ENCODE results near the gene UBE2E2. TPM values are rescaled to one million over a fixed set of nuclear protein-coding genes. Genes with fewer than 3 reads are reported as not detected.

UBE2E2 gene
- polyA plus RNA-seq, 4 donors: 46.7 to 78.8 (median 65.9) TPM

DNA sequence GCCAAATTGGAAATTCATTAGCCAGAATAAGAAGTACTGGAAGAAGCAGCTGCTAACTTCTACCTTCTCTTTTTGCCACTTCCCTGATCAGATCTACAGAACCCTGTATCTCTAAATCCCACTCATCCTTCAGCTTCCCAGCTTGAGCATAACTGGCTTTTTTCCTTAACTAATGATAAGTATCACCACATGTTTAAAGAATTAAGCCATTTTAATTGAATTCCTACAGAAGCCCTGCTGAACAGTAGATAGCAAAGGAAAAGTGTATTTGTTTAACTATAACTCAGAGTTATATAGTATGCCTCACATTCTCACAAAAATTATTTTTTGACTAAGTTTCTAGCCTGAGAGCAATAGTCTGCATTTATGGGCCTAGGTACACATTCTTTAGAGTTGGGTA lies 262.4 kb downstream of the UBE2E2 start:
- no peak for DNase-seq (ENCODE audit: low read depth in 4 of 4, low spot score in 3 of 4)

DNA sequence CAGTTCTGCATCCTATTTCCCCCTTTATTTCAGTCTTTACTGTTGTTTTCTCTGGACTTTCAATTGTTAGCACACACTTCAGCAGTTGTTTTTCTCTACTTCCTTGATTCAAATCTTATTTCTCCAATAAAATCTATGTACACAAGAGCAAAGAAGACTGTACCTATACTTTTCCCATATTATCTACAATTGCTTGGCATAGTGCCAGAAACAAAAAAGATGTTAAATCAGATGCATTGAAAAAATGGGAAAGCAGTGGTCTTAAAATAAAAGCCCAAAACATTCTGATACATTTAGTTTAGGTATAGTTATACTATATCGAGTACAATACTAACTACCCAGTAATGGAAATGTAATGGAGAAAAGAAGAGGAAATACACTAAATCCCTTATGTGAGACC lies 265.1 kb downstream of the UBE2E2 start:
- DNase-seq (ENCODE audit: low read depth in 4 of 4, low spot score in 3 of 4): no peak

DNA sequence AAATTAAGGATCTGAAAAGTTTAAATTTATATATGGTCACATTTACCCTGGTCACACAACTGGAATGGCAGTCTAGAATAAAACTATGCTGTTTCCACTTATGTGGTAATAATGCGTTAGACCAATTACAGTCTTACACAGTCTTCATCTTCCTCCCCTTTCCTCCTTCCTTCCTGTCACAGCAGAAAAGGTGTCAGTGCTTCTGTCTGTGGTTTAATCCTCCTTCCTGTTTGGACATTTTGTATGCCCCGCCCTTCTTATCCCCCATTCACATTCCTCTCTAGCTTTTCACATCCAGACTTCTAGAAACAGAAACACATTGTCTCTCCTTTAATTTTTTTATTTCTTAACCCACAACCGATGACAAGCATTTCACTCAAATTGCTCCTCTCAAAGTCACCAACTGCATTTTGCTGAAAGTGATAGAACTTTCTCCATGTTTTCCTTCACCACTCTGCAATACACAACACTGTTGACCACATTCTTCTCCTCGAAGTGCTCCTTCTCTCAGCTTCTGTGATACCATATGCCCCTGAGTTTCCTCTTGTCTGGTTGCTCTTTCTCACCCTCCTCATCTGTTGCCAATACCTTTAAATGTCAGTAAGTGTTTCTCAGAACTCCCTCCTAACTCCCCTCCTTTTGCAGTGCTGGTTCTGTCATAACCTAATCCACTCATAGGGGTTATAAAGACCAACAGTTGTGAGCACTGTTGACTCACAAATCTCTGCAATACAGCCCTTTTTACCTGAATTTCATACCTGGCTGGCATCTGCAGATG lies 271.6 kb downstream of the UBE2E2 start:
- no peak for DNase-seq (ENCODE audit: low read depth in 4 of 4, low spot score in 3 of 4)

DNA sequence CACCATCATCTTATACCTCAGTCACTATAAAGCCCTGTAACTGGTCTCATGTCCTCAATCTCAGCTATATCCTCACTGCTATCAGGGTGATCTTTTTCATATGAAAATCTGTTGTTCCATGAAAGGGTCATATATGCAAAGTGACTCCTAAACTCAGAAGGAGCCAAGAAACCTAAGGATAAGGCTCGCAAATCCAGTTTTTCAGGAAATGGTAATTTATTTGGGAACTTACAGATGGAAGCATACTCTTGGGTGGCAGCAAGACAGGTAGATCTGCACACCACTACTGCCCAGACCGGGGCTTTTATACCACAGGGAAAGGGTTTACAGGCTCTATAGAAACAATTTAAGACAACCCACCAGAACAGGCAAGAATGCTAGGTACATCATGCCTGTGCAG lies 272.3 kb downstream of the UBE2E2 start:
- DNase-seq (ENCODE audit: low read depth in 4 of 4, low spot score in 3 of 4): no peak

DNA sequence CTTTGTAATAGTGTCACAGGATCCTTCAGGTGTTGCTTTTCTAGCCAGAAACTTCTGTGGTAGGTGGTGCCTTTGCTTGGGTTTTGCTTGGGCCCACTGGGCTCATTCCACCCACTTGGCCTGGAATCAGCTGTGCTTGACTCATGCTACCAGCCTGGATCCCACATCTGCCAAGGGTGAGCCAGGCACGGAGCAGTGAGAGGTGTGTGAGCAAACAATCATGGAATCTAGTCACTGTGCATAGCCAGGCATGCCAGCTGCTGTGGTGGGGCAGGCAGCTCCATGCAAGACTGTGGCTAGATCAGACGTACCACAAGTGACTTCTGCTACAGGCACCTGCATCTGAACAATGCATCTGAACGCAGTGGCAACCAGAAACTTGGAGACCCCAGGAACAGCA lies 275.9 kb downstream of the UBE2E2 start:
- DNase-seq (ENCODE audit: low read depth in 4 of 4, low spot score in 3 of 4): no peak

DNA sequence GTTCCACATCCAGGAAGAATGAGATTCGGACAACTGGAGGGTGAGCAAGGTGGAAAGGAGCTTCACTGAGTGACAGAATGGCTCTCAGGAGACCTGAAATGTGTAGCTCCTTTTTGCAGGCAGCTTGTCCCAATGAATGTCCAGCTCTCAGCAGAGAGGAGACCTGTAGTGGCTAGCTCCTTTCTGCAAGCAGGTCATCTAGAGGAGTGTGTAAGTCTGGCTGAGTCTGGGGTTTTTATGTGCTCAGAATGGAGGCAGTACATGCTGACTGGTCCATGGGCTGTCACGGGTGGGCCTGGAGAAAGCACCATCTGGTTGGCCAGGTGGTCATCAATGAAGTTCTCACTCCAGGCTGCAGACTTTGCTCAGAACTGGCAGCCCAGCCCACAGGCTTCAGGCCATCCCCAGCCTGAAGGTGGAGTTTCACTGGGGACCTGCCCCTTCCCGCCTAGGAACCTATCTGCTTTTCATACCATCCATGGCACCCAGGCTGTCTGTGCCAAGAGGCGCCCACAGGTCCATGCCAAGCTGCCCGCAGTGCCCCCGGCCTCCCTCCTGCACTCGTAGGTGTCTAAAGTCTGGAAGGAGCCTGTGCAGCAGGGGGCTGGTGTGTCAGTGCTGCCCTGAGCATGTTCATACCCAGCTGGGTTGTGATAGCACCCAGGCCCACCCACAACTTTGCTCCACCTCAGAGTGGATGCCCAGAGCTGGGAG lies 276.6 kb downstream of the UBE2E2 start:
- no peak for DNase-seq (ENCODE audit: low read depth in 4 of 4, low spot score in 3 of 4)

DNA sequence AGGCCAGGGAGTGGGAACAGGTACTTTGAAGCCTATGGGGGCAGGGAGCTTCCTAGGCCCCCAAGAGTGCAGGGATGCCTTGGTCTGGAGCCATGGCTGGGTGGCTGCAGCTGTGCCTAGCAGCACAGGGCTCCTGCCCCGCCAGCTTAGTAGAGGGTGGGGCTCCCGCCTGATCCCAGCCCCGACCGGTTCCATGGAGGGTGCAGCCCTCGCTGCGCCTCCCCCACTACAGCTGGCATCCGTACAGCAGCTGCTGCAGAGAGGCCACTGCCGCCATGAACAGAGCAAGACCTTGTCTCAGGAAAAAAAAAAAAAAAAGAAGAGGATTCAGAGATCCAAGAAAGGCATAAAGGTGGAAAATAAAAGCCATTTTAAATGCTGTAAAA lies 277.2 kb downstream of the UBE2E2 start:
- DNase-seq (ENCODE audit: low read depth in 4 of 4, low spot score in 3 of 4): no peak

DNA sequence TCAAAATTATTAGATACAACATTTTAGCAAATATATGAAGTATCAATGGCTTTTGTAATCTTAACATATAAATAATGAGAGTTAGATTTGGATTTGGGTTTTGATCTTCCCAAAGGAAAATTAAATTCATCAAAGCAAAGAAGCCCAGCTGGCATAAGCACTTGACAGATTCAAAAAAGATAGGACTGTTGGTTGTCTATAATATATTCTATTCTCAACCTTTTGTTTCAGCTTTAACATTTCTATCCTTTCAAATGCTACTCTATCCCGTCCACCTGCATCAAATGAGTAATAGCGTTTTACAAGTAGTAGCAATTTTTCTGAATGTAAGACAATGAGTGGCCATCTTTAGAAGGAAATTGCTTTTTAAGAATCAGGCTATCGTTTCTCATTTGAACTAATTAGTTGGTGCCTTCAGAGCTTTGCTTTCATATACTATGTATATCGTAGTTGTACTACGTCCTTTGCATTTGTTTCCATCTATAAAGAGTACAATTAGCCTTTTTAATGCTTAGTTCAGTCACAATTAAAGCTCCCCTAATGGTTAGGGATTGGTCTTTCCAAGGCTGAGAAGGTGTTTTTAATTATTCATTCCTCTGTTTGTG lies 278.0 kb downstream of the UBE2E2 start:
- no peak for DNase-seq (ENCODE audit: low read depth in 4 of 4, low spot score in 3 of 4)

DNA sequence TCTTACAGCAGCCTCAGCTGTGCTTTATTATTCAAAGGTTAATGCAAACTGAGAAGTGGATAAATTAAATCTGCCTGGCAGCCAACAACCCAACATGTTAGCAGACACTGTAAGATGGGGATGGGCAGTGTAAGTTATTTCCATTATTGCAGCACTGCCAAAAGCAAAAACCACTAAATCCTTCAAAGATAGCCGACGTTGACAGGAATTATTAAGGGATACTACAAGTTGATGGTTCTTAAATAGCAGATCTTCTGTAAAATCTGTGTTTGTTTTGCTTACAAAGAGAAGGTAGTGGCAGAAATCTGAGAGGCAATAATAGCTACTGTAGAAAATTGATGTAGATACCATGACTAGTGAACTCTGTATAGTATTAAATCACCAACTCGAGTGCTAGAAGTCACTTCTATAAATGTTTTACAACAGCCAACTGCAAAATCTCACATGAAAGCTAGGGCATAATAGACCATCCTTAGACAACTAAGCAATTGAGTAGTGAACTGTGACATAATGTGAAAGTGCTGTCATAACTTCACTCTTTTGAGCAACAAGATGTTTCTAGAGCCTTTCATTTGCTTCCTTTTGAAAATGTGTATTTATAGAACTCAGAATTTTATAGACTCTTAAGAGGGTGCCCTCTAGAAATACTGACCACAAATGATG lies 278.6 kb downstream of the UBE2E2 start:
- no peak for DNase-seq (ENCODE audit: low read depth in 4 of 4, low spot score in 3 of 4)

DNA sequence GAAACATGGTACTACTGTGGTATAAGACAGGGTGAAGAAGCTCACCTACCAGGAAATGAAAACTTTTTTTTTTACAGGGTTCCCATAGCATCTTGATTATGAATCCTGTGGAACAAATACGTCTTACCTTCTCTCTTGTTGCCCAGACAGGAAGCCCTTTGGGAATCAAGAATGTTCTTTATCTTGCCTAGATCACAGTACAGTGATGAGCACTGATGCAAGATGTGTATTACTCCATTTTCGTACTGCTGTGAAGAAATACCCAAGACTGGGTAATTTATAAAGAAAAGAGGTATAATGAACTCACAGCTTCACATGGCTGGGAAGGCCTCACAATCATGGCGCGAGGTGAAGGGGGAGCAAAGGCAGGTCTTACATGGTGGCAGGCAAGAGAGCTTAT lies 281.3 kb downstream of the UBE2E2 start:
- DNase-seq (ENCODE audit: low read depth in 4 of 4, low spot score in 3 of 4): no peak

DNA sequence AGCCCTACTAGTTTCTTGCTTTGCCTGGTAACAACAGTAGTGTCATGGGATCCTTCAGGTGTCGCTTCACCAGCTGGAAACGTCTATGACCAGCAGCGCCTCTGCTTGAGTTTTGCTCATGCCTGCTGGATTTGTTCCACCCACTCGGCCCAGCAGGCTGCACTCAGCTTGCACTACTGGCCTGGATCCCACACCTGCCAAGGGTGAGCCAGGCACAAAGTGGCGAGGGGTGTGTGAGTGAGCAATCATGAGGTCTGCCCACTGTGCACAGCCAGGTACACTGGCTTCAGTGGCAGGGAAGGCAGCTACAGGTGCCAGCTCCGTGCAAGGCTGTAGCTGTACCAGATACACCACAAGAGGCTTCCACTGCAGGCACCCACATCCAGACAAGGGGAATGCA lies 282.8 kb downstream of the UBE2E2 start:
- DNase-seq (ENCODE audit: low read depth in 4 of 4, low spot score in 3 of 4): no peak

DNA sequence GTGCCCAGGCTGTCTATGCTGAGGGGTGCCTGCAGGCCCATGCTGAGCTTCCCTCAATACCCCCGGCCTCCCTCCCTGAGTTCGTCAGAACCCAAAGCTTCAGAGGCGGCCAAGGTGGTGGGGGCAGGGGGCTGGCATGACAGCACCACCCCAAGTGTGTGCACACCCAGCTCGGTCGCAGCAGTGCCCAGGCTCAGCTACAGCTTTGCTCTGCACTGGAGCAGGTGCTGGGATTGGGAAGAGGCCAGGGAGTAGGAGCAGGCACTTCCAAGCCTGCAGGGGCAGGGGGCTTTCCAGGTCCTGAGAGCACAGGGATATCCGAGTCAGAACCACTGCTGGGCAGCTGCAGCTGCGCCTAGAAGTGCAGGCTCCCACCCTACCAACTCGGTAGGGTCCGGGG lies 283.9 kb downstream of the UBE2E2 start:
- DNase-seq (ENCODE audit: low read depth in 4 of 4, low spot score in 3 of 4): no peak

DNA sequence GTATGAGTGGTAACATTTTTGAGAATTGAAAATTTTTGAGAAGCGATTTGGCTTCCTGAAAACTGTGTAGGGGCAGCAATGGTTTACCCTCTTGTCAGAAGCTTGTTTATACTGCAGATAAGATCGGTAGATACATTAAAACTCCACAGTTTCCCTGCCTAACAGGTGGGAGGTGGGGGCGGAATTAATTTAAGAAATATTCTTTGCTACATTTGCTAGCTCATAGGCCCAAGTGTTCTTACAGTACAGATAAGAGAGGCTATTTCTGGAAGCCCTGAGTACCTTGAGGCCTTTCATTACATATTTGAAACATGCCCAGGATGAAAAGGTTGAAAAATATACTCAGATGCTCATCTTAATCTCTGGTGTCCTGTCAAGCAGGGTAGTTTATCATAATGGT lies 285.5 kb downstream of the UBE2E2 start:
- DNase-seq (ENCODE audit: low read depth in 4 of 4, low spot score in 3 of 4): no peak

DNA sequence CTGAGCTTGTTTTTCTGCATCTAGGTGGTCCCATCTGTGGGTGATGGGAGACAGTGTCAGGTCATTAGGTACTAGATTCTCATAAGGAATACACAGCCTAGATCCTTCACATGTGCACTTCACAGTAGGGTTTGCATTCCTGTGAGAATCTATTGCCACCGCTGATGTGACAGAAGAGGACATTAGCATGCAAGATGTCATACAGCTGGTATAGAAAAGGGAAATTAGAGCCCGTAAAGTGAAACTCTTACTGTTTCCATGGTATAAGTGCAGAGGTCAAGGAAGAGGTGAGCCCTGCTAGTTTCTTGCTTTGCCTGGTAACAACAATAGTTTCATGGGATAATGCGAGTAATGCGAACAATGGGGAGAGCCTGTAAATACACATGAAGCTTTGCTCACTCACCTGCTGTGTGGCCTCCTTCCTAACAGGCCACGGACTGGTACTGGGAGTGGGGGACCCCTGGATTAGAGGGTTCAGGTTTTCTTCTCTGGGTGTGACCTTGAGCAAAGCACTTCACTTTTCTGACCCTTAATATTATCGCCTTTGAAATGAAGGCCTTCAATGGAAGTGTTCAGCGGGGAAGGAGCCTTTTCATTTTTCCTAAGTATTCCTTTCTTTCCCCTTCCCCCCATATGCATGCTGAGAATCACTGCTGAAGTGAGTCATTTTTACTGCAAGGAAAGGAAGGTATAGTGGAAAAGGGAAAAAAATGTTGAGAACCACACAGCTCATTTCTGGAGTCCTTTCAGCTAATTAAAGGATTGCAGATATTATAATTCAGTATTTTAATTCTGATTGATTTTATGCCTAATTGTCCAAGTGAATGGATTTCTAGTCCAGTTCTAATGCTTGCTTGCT lies 286.4 kb downstream of the UBE2E2 start:
- no peak for DNase-seq (ENCODE audit: low read depth in 4 of 4, low spot score in 3 of 4)

DNA sequence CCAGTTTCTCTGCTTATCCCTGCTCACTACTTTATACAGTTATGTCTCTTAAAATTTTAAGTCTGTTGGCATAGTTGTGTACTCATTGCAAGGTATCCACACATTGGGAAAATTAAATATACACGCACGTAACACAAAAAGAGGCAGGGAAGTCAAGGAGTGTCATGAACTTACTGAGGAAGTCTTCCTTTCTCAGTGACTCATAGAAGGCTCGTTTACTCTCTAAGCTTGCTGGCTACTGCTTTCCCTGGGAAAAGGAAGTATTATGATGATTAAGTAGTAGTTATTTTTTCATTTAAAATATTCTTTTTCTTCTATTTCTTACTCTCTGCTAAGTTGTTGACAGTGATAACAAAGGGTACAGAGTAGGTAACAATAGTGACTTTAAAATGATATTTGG lies 287.3 kb downstream of the UBE2E2 start:
- DNase-seq (ENCODE audit: low read depth in 4 of 4, low spot score in 3 of 4): no peak

DNA sequence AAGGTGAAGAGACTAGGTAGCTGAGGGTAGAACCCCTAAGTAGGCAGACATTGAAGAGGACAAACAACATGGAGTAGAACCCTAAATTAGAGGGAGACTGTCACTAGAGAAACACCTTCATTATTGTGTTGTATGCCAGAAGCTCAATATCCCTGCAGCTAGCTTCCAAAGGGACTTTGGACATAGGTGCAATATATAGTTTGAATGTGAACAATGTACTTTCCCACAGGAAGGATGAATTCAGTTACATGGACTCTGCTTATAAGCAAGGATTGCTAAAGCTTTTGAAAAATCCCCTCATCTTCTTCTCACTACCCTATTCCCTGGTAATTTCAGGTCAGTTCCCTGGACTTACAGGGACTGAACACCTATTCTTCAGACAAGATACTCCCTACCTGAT lies 288.9 kb downstream of the UBE2E2 start:
- no peak for DNase-seq (ENCODE audit: low read depth in 4 of 4, low spot score in 3 of 4)

DNA sequence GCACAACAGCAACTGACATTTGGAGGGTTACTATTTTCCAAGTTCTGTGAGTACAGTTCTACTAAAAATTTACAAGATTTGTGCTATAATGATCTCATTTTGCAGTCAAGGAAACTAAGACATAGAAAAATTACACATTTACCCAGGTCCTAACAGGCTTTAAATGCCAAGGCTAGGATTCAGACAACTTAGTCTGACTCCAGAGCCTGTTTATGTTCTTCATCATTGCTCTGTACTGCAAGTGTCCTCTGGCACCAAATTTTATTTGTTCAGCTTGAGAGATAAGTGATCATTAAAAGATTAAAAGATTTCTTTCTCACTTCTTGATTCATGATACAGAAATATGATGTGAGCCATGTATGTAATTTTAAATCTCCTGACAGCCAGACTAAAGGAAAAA lies 290.8 kb downstream of the UBE2E2 start:
- DNase-seq (ENCODE audit: low read depth in 4 of 4, low spot score in 3 of 4): no peak

DNA sequence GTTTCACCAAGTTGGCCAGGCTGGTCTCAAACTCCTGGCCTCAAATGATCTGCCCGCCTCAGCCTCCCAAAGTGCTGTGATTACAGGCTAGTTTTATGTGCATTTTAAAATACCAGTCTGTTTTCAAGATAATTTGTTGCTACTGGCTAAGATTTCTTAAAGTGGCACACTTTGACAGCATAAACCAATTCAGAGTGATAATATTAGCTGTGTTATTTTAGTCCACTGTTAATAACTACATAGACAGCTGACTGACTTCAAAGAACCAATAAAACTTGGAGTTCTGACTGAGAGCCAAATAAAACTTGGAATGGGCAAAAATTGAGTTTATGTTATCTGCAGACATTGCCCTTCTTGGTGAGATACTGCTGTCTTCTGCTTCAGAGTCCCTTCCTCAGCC lies 291.8 kb downstream of the UBE2E2 start:
- no peak for DNase-seq (ENCODE audit: low read depth in 4 of 4, low spot score in 3 of 4)

DNA sequence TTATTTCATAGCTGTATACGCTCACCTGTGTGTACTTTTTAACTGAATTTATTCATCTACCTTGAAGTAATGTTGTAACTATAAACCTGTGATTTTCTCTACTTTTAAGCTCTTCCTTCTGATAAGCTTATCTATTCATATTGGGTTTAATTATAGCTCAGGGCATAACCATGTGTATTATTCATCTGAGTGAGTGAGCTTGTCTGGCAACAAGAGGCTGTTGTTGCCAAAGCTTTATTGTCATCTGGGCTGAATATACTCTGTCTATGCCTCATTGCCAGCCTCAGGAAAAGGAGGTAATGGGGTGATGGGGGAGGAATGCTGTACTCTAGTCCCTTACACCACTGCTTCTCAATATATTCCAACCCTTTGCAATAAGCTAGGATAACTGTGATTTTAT lies 292.4 kb downstream of the UBE2E2 start:
- DNase-seq (ENCODE audit: low read depth in 4 of 4, low spot score in 3 of 4): no peak

DNA sequence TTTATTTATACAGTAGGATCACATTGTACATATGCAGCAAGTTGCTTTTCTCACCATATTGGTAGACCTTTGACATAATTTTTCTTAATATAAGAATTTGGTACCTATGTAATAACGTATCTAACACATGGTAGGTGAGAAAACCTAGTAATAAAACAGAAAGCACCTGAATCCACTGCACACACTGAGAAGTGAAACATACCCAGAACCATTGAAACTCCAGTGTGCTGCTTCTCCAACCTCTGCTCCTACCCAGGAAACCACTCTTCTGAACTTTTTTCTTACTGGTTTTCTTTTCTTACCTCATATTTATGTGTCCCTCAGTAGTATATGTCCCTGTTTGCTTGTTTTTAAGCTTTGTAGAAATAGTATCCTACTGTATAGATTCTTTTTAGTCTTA lies 293.0 kb downstream of the UBE2E2 start:
- DNase-seq (ENCODE audit: low read depth in 4 of 4, low spot score in 3 of 4): no peak

DNA sequence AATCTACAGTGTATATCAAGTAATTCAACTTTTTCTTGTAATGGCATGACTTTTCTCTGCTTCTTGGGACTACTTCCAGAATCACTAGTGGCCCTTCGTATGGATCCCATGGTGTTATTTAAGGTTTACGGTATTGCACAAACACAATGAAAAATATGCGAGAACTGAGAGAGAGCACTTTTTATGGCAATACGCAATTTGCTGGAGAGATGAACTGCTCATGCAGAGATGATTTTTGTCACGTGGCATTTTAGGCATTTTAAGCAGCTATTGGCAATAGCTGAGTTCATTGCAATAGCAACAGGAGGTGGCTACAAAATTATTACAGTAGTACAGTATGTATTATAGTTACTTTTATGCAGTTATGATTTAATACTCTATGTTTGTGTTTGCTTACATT lies 294.0 kb downstream of the UBE2E2 start:
- no peak for DNase-seq (ENCODE audit: low read depth in 4 of 4, low spot score in 3 of 4)

Data from left renal pelvis (tissue), 4 donors.